Loucy (cell line): ENCODE data around the gene MAD1L1.

Source experiments
- H2AFZ ChIP-seq: fragments of 200-600 bp; sonication (generic); 2 replicates; pipeline ENCODE4 v1.6.0; 2016; ENCODE audit warnings: antibody characterized with exemption, mild to moderate bottlenecking, low read length, moderate library complexity
- H3F3A ChIP-seq: fragments of 200-600 bp; 2 replicates; pipeline ENCODE4 v1.6.0; 2016; ENCODE audit warnings: antibody characterized with exemption, low read depth, mild to moderate bottlenecking
- H3K27me3 ChIP-seq: fragments of 200-600 bp; sonication (generic); 2 replicates; pipeline ENCODE4 v1.6.1; 2014; ENCODE audit warnings: low read length, mild to moderate bottlenecking; ENCODE audit not compliant: insufficient read depth, poor library complexity, severe bottlenecking
- H3K36me3 ChIP-seq: fragments of 200-600 bp; sonication (generic); 2 replicates; pipeline ENCODE4 v1.6.1; 2016; ENCODE audit warnings: low read length; ENCODE audit not compliant: insufficient read depth
- H3K4me1 ChIP-seq: fragments of 200-600 bp; sonication (generic); 2 replicates; pipeline ENCODE4 v1.5.1; 2014; ENCODE audit warnings: low read length, mild to moderate bottlenecking; ENCODE audit not compliant: insufficient read depth, poor library complexity, severe bottlenecking
- H3K4me2 ChIP-seq: fragments of 200-600 bp; sonication (generic); 2 replicates; pipeline ENCODE4 v1.6.0; 2014; ENCODE audit warnings: antibody characterized with exemption, low read length, low read depth, mild to moderate bottlenecking; ENCODE audit not compliant: poor library complexity, severe bottlenecking
- H3K4me3 ChIP-seq: fragments of 200-600 bp; sonication (generic); 2 replicates; pipeline ENCODE4 v1.5.1; 2014; ENCODE audit warnings: low read length, mild to moderate bottlenecking, mixed read lengths; ENCODE audit not compliant: poor library complexity, severe bottlenecking
- H3K79me2 ChIP-seq: fragments of 200-600 bp; sonication (generic); 2 replicates; pipeline ENCODE4 v1.6.1; 2014; ENCODE audit warnings: low read length; ENCODE audit not compliant: insufficient read depth
- H3K9ac ChIP-seq: fragments of 200-600 bp; sonication (generic); 2 replicates; pipeline ENCODE4 v1.6.0; 2014; ENCODE audit warnings: mild to moderate bottlenecking, low read depth, low read length, moderate library complexity; ENCODE audit not compliant: poor library complexity, severe bottlenecking
- H3K9me2 ChIP-seq: fragments of 200-600 bp; sonication (generic); replicated peaks from 2 replicates; pipeline ENCODE4 v1.6.1; 2016; ENCODE audit warnings: low read depth, low read length, mixed read lengths
- H3K9me3 ChIP-seq: fragments of 200-600 bp; sonication (generic); 2 replicates; pipeline ENCODE4 v1.6.1; 2014; ENCODE audit warnings: mild to moderate bottlenecking, antibody characterized with exemption, low read length, low read depth; ENCODE audit not compliant: insufficient read depth
- H4K20me1 ChIP-seq: fragments of 200-600 bp; sonication (generic); 2 replicates; pipeline ENCODE4 v1.6.0; 2014; ENCODE audit warnings: antibody characterized with exemption, low read length, mild to moderate bottlenecking; ENCODE audit not compliant: insufficient read depth, poor library complexity, severe bottlenecking
- CTCF ChIP-seq: fragments of 200-600 bp; sonication (generic); conservative IDR thresholded peaks from 2 replicates; pipeline ENCODE4 v1.5.1; 2014; ENCODE audit warnings: mild to moderate bottlenecking, antibody characterized with exemption, low read length
- EZH2phosphoT487 ChIP-seq: fragments of 200-600 bp; IDR thresholded peaks from 2 replicates; pipeline ENCODE4 v1.6.1; 2018; ENCODE audit warnings: antibody characterized with exemption, mild to moderate bottlenecking, moderate library complexity, borderline replicate concordance

The MAD1L1 gene

GRCh38 chr7:2180081-2180480, 52.7 kb downstream of the MAD1L1 start:
- Histone ChIP-seq H3K9ac (no peak overlapping the region), H4K20me1 (no peaks in the 10 kb centered on the region), H3K79me2 (no peaks in the 10 kb centered on the region), H3K9me3 (no peaks in the 10 kb centered on the region), H3K9me2 (no peaks in the 10 kb centered on the region), H3K4me2 (no peak overlapping the region), H3K36me3 (peaks cover 9% of the 10 kb centered on the region; the same call in 1 of the 2 replicates), H2AFZ (no peak overlapping the region), H3K27me3 (no peaks in the 10 kb centered on the region), H3K4me3 (no peak overlapping the region), H3K4me1 (peaks cover 4% of the 10 kb centered on the region), H3F3A (no peaks in the 10 kb centered on the region)
- no peak for TF ChIP-seq EZH2phosphoT487
- TF ChIP-seq CTCF = no peak

- Histone ChIP-seq H4K20me1 (no peaks in the 10 kb centered on the region), H3K4me1 (peaks cover 10% of the 10 kb centered on the region), H3K9ac (no peak overlapping the region), H3K36me3 (peaks cover 17% of the 10 kb centered on the region; the same call in 1 of the 2 replicates), H3K4me3 (no peak overlapping the region), H3K9me3 (no peaks in the 10 kb centered on the region), H3K4me2 (no peak overlapping the region), H3F3A (no peaks in the 10 kb centered on the region), H3K79me2 (no peaks in the 10 kb centered on the region), H3K27me3 (no peaks in the 10 kb centered on the region), H3K9me2 (no peaks in the 10 kb centered on the region), H2AFZ (no peak overlapping the region)
- TF ChIP-seq CTCF (no peak), EZH2phosphoT487 (no peak)
These were observed 57.2 kb downstream of the MAD1L1 start for GRCh38 chr7:2175514-2175913.

- no peak for TF ChIP-seq EZH2phosphoT487
- no peak overlapping the region for H3K4me3 ChIP-seq
- H3K9me3 ChIP-seq = no peaks in the 10 kb centered on the region
- H3K4me1 ChIP-seq = peaks cover 7% of the 10 kb centered on the region
- H3K36me3 ChIP-seq = peaks cover 14% of the 10 kb centered on the region; the same call in 1 of the 2 replicates
- H3K9ac ChIP-seq = no peak overlapping the region
- no peak overlapping the region for H2AFZ ChIP-seq
- no peaks in the 10 kb centered on the region for H3K9me2 ChIP-seq
- H3K4me2 ChIP-seq = no peak overlapping the region
- no peaks in the 10 kb centered on the region for H3K79me2 ChIP-seq
- H3F3A ChIP-seq = no peaks in the 10 kb centered on the region
- no peaks in the 10 kb centered on the region for H4K20me1 ChIP-seq
- no peaks in the 10 kb centered on the region for H3K27me3 ChIP-seq
These were observed 57.7 kb downstream of the MAD1L1 start for GRCh38 chr7:2175091-2175490.

- Histone ChIP-seq H3K4me2 (no peak overlapping the region), H4K20me1 (no peaks in the 10 kb centered on the region), H3K79me2 (no peaks in the 10 kb centered on the region), H3K4me3 (no peak overlapping the region), H2AFZ (no peak overlapping the region), H3K9me3 (no peaks in the 10 kb centered on the region), H3K27me3 (no peaks in the 10 kb centered on the region), H3K4me1 (peaks cover 6% of the 10 kb centered on the region), H3K9ac (no peak overlapping the region), H3F3A (no peaks in the 10 kb centered on the region), H3K36me3 (peaks cover 11% of the 10 kb centered on the region; the same call in 1 of the 2 replicates), H3K9me2 (no peaks in the 10 kb centered on the region)
- no peak for TF ChIP-seq EZH2phosphoT487
- no peak for TF ChIP-seq CTCF
These were observed 59.4 kb downstream of the MAD1L1 start for GRCh38 chr7:2173189-2173827.
